Retinal pigment epithelial cell (primary cell): ENCODE data around the gene PLK1.

Source experiments
- DNase-seq: peaks from one replicate; pipeline ENCODE4 v3.0.0-alpha.2; 2010; ENCODE audit warnings: low read depth
- H3K4me3 ChIP-seq: 2 replicates; pipeline ENCODE4 v1.5.1; 2011; ENCODE audit warnings: mild to moderate bottlenecking, low read length, control low read depth, moderate library complexity
- CTCF ChIP-seq: conservative IDR thresholded peaks from 2 replicates; pipeline ENCODE4 v1.5.1; 2011; ENCODE audit warnings: low read depth, low read length, control low read depth, inconsistent platforms

PLK1 gene

GRCh38 chr16:23691483-23692189, 12.9 kb downstream of the PLK1 start:
- DNase-seq, result no peak
- TF ChIP-seq CTCF, result no peak
- H3K4me3 ChIP-seq, result no peak overlapping the region

GRCh38 chr16:23692190-23692837, 13.6 kb downstream of the PLK1 start:
- no peak overlapping the region for H3K4me3 ChIP-seq
- TF ChIP-seq CTCF, result no peak

GRCh38 chr16:23694265-23694643, 15.6 kb downstream of the PLK1 start:
- peak overlapping the region; percentile 39 for H3K4me3 ChIP-seq
- no peak for DNase-seq
- TF ChIP-seq CTCF, result no peak

More at GRCh38 chr16:23692190-23692837, 13.6 kb downstream of the PLK1 start:
- DNase-seq, result no peak

GRCh38 chr16:23694644-23695373, 16.1 kb downstream of the PLK1 start:
- no peak for TF ChIP-seq CTCF
- peak overlapping the region; percentile 39 for H3K4me3 ChIP-seq
- no peak for DNase-seq

GRCh38 chr16:23695756-23696155, 17.1 kb downstream of the PLK1 start:
- no peak for TF ChIP-seq CTCF
- DNase-seq, result no peak
- no peak overlapping the region for H3K4me3 ChIP-seq

- H3K4me3 ChIP-seq, result no peak overlapping the region
- DNase-seq, result no peak
- no peak for TF ChIP-seq CTCF
These were observed 20.4 kb downstream of the PLK1 start for GRCh38 chr16:23699100-23699499.

- TF ChIP-seq CTCF, result no peak
- DNase-seq, result no peak
- no peak overlapping the region for H3K4me3 ChIP-seq
These were observed 21.4 kb downstream of the PLK1 start for GRCh38 chr16:23700093-23700492.
